GM12874 (cell line): Measurements from ENCODE around the gene KRTAP12-3.

Experiments used
- CTCF ChIP-seq: IDR thresholded peaks from 2 replicates; pipeline ENCODE4 v1.5.1; 2011; ENCODE audit warnings: low read depth, mild to moderate bottlenecking, control low read depth, low read length, moderate library complexity; ENCODE audit not compliant: insufficient read depth

Gene KRTAP12-3

GRCh38 chr21:44686843-44687561, 29.3 kb downstream of the KRTAP12-3 start:
- TF ChIP-seq CTCF = no peak

GRCh38 chr21:44687671-44688070, 29.9 kb downstream of the KRTAP12-3 start:
- TF ChIP-seq CTCF = no peak

- no peak for TF ChIP-seq CTCF
Measured at GRCh38 chr21:44691686-44692085, 34.0 kb downstream of the KRTAP12-3 start.

GRCh38 chr21:44692798-44693512, 35.2 kb downstream of the KRTAP12-3 start:
- no peak for TF ChIP-seq CTCF

- no peak for TF ChIP-seq CTCF
Measured at GRCh38 chr21:44694776-44695175, 37.0 kb downstream of the KRTAP12-3 start.

GRCh38 chr21:44695184-44695583, 37.5 kb downstream of the KRTAP12-3 start:
- TF ChIP-seq CTCF = no peak

GRCh38 chr21:44695641-44696040, 37.9 kb downstream of the KRTAP12-3 start:
- no peak for TF ChIP-seq CTCF
